ENCODE measurements around the gene PRG3.

DNA sequence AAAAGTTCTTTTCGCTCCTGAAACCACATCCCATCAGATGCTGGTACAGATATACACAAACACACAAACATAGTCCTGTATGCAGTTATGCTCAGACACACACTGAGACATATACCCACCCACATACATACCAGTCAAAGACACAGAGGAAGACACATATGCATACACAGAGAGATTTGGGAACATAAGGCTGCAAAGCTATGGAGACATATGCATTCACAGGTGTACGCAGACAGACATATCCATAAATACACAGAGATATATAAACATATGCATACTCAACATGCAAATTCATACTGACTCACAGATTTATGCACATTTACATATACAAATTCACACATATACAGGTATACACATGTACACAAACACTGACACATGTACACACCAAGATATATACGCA is 6.0 kb downstream of the PRG3 start:
- TF ChIP-seq EZH2phosphoT487 (IDR thresholded peaks at IDR 0.05; ENCODE audit: low read depth): no peak
- no peak for TF ChIP-seq CTCF (IDR thresholded peaks at IDR 0.05; ENCODE audit: low read depth, low read length)
